Pulmonary artery endothelial cell (primary cell): ENCODE results near the gene GNAQ. TPM values are rescaled to one million over a fixed set of nuclear protein-coding genes. Genes with fewer than 3 reads are reported as not detected.
"Not testable (repeated sequence)": the region's sequence is repeated elsewhere in the genome, so short reads cannot be mapped to it uniquely, and the experiment has no call there.

Experiments
- DNase-seq: peaks from one replicate; pipeline ENCODE4 v3.0.0-alpha.2; 2011; ENCODE audit warnings: low read depth, low spot score
- total RNA-seq: library from RNA; depleted of rRNA; stranded (reverse); fragments of >200 nt; gene quantifications from 2 replicates; pipeline ENCODE4 v1.2.3, GENCODE V29; 2014

Gene GNAQ
- total RNA-seq, 1 donor from 2014 or later = 37.2 TPM

DNA sequence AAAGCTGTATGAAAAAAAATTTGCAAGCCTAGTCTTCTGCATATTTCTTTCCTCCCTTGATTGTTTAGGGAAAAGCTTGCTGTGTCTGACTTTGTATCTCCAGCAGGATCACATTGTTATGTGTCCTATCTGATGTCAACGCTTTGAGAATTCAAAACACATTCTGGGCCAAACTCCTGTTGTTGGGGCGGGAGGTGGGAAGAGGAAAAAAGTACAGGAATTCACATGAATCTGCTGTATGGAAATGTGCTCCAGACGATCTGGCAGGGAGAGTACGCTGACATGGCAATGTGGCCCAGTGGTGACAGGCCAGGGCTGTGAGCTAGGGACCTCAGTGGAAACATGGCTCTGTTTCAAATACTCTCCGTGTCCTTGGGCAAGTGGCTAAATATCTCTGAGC is 296.1 kb downstream of the GNAQ start:
- peak; percentile 68 for DNase-seq

- DNase-seq = no peak
Observed at GRCh38 chr9:77731930-77732329, 299.7 kb downstream of the GNAQ start.

- DNase-seq = no peak
Observed at GRCh38 chr9:77731008-77731698, 300.5 kb downstream of the GNAQ start.

GRCh38 chr9:77729177-77729576 is 302.4 kb downstream of the GNAQ start:
- DNase-seq = no peak

- DNase-seq = no peak
Observed at GRCh38 chr9:77726814-77727213, 304.8 kb downstream of the GNAQ start.

DNA sequence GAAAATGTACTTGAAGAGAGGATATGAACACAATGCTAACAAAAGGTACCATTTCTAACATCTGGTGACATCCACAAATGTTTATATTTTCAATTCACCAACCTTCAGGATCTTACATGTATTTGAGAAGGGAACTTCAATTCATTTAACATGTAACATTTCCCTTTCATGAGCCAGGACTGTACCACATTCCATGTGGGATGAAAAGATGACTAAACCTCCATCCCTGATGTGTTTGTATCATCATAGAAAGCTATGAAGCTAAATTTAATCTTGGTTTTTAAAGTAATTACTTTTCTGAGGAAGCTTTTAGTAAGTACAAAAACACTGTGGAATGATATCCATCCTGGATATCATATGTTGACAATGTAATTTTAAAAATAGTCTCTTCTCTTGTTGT is 305.3 kb downstream of the GNAQ start:
- DNase-seq = no peak

DNA sequence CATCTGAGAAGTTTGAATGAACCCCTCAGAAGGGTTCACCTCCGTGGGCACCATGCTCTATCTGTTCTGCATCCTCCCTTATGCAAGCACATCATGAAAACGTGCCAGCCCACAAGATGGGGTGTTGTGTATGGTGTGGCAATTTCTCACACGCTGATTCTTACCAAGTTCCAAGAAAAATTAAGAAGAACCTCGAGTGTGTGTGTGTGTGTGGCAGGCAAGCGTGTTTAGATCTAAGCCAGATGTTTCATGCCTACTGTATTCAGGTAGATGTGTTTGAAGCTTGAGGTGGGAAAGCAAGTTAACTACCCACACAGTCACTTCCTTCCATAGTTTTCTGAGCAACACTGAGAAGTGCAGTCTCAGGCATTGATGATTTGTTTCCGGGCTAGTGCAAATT is 305.8 kb downstream of the GNAQ start:
- no peak for DNase-seq

DNA sequence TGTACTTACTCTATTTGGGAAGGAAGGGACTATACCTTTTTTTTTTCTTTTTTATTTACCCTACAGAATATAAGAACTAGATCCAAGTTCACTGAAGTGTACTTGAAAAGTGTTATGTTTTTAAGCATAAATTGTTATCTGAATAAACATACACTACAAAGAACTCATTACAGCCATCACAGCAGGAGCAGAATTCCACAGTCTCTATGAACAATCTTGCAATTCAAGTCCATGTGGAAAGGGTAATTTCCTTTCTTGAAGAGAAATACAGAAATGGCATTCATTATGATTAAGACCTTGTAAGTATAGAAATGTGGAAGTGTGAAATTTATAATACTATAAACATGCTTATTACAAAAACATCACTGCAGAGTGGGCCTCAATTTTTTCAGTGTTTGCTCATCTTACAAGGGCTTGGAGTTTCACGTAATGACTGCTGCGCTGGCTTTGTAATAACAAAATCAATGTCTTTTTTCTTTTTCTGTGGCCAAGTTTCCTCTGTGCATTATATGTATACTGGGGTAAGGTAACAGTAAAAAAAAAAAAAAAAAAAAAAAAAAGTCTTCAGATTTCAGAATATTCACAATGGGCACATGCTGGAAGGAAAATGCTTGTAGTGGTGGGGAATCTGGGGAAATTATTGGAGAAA is 306.4 kb downstream of the GNAQ start:
- no peak for DNase-seq

- not testable (repeated sequence) for DNase-seq
Observed at GRCh38 chr9:77721156-77721555, 310.5 kb downstream of the GNAQ start.

- DNase-seq = no peak
Observed at GRCh38 chr9:77719321-77719720, 312.3 kb downstream of the GNAQ start.

- DNase-seq = not testable (repeated sequence)
Observed at GRCh38 chr9:77718298-77718640, 313.3 kb downstream of the GNAQ start.

GRCh38 chr9:77717608-77718297 is 313.9 kb downstream of the GNAQ start:
- DNase-seq = not testable (repeated sequence)

DNA sequence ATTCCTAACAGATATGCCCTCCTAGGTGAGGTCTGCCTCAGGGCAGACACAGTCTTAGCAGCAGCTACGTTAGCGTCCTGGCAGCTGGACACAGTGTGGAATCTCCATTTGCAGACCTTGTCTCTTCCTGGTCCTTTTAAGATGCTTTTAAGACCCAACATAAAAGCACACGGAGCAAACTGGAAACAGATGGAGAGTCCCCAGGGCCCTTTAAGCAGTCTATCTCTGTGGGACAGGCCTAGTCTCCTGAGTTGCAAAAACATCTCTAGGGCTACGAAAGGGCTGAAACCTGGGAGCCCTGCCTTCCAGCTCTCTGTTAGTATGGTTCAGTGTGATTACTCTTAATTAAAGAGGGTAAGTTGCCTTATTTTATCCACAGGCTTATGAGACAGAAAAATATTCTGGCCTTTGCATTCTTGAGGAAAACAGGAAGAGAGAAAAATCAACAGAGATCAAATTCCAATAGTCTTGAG is 317.5 kb downstream of the GNAQ start:
- DNase-seq = no peak

DNA sequence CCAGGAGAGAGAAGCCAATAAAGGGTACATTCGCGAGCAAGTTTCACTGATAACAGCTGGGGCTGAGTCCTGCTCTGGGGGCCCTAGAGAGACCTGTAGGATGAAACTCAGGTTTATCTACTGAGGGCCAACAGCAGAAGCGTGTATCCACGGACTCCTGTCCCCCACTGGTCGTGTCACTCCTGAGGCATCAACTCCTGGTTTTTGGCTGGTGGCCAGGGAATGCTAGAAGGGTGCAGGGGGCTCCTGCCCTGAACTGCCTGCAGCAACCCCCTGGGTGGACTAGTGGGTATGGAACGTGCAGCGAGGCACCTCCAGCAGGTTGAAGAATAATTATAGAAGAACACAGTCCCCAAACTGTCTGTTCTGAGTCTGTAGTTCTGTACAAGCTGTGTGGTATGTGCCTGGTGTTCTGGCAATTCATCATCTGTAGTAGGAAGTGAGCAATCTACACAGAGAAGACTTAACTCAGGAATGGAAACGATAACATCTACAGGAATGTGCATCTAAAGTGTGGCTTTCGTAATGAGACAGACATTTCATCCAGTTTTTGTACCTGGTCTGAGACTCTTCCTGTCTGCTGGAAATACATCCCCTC is 319.0 kb downstream of the GNAQ start:
- peak; percentile 78 for DNase-seq

DNA sequence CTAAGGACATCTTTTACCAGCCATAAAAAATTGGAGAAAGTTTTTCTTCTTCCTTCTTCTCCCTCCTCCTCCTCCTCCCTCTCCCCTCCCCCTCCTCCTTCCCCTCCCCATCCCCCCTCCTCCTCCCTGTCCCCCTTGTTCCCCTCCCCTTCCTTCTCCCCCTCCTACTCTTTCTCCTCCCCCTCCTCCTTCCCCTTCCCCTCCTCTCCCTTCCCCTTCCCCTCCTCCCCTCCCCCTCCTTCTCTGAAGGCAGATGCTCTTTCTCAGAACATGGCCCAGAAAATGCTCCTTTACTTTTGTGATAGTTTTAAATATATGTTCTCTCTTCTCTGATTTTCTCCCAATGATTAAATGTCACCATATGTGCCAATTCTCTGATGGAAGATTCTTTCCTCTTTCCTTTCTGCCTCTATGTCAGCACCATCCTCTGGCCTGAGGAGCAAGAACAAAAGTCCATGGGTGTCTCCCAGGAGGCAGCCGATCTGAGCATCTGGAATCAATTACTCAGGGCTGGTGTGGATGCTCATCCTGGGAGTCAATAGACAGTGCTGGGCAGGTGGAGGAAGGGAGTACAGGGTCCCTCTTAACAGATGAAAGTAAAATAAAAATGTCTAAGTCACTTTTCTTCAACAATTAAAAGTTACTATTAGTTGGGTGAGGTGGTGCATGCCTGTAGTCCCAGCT is 320.5 kb downstream of the GNAQ start:
- DNase-seq = no peak

- no peak for DNase-seq
Observed at GRCh38 chr9:77710316-77710715, 321.3 kb downstream of the GNAQ start.

DNA sequence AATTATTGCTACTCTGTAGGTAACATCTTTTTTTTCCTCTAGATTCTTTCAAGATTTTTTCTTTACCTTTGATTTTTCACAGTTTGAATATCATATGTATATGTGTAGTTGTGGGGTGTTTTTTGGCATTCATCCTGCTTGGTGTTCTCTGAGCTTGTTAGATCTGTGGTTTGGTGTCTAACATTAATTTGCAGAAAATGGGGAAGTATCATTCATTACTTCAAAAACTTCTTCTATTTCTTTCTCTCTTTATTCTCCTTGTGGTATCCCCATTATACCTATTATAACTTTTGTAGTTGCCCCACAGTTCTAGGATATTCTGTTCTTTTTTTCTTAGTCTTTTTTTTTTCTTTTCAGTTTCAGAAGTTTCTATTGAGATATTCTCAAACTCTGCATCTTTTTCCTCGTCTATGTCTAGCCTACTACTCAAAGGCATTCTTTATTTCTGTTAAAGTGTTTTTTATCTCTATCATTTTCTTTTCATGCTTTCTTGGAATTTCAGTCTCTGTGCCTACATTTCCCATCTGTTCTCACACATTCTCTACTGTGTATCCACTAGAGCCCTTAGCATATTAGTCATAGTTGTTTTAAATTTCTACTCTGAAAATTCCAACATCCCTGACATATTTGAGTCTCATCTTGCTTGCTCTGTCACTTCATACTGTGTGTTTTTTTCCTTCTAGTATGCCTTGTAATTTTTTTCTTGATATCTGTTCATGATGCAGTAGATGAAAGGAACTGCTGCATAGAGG is 323.4 kb downstream of the GNAQ start:
- no peak for DNase-seq

GRCh38 chr9:77707383-77708063 is 324.1 kb downstream of the GNAQ start:
- peak; percentile 99 for DNase-seq

GRCh38 chr9:77705636-77706035 is 326.0 kb downstream of the GNAQ start:
- DNase-seq = no peak
